Amniotic stem cell (primary cell): ENCODE data around the gene ZNF398.

Source experiments
- DNase-seq: peaks from one replicate; lab custom pipeline; 2025; lab: John Stamatoyannopoulos, UW

ZNF398 gene

GRCh38 chr7:149147752-149148653 is 750 bp downstream of the ZNF398 start:
- peak; percentile 47 for DNase-seq

- no peak for DNase-seq
Measured at GRCh38 chr7:149150981-149151380, 3.7 kb downstream of the ZNF398 start.

DNA sequence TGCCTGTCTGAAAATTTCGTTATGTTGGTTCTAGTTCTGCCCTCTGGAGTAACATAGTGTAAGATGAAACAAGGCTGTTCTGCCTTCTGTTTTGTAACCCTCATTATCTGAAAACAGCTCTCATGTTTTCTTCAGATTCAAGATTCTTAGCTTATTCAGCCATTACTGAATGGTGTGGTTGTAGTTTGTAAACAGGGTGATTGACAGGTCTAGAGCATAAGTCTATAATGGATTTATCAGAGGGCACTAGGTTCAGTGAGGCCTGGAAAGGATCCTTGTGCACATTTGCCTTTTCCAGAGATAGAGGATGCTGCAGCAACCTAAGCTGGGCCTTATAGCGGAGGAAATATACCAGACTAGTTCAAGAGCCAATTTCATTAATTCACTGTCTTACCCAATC is 6.1 kb downstream of the ZNF398 start:
- DNase-seq, result no peak

DNA sequence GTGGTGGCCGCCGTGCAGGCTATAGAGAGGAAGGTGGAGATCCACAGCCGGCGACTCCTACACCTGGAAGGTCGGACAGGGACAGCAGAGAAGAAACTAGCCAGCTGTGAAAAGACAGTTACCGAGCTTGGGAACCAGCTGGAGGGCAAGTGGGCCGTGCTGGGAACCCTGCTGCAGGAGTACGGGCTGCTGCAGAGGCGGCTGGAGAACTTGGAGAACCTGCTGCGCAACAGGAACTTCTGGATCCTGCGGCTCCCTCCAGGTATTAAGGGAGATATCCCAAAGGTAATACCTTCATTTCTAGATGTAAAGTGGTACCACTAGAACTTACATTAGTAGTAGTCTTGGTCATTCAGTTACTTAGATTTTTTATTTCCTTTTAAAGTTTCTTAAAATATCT is 6.8 kb downstream of the ZNF398 start:
- DNase-seq, result no peak

DNA sequence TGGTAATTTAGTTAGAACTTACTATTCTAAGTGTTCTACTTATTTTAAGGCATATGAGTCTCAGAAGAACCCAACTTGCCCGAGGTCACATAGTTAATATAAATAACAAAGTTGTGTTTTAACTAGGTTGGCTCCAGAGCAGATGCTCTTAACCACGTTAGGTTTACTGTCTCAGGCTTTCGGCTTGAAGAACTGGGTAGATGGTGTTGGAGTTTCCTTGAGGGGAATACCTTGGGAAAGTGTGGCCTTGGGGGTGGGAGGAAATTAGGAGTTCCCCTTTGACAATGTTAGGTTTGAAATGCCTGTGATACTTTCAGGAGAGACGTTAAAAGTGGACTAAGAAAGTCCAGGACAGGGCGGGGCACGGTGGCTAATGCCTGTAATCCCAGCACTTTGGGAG is 9.6 kb downstream of the ZNF398 start:
- no peak for DNase-seq

- no peak for DNase-seq
Measured at GRCh38 chr7:149161241-149161848, 14.1 kb downstream of the ZNF398 start.

GRCh38 chr7:149166142-149166541 is 18.9 kb downstream of the ZNF398 start:
- no peak for DNase-seq

- no peak for DNase-seq
Measured at GRCh38 chr7:149166630-149167352, 19.5 kb downstream of the ZNF398 start.

DNA sequence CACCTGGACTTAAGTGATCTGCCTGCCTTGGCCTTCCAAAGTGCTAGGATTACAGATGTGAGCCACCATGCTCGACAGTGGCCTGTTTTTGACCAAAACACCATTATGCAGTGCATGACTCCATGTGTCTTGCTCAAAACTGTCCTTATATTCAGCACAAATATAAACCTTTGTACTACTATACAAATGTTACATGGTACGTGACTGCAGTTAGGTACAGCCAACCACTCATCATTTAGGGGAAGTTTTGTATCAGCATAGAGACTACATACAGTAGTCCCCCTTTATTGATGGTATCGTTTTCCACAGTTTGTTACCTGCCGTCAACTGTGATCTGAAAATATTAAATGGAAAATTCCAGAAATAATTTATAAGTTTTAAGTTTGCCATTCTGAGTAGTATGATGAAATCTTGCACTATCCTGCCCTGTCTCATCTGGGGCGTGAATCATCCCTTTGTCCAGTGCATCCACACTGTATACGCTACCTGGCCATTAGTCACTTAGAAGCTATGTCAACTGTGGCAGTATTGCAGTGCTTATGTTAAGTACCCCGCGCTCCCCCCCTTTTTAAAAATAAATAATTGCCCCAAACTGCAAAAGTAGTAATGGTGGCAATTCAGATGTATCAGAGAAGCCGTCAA is 24.8 kb downstream of the ZNF398 start:
- no peak for DNase-seq

DNA sequence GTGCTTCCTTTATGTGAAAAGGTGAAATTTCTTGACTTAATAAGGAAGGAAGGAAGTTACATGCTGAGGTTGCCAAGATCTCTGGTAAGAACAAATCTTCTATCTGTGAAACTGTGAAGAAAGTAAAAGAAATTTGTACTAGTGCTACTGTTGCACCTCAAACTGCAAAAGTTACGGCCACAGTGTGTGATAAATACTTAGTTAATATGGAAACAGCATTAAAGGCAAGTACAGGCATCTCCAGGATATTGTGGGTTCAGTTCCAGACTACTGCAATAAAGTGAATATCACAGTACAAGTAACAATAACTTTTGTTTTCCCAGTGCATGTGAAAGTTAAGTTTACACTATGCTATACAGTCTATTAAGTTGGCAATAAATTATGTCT is 25.3 kb downstream of the ZNF398 start:
- DNase-seq, result no peak

GRCh38 chr7:149175150-149175549 is 27.9 kb downstream of the ZNF398 start:
- DNase-seq, result no peak

GRCh38 chr7:149179241-149179640 is 32.0 kb downstream of the ZNF398 start:
- no peak for DNase-seq

- no peak for DNase-seq
Measured at GRCh38 chr7:149180722-149181449, 33.6 kb downstream of the ZNF398 start.

DNA sequence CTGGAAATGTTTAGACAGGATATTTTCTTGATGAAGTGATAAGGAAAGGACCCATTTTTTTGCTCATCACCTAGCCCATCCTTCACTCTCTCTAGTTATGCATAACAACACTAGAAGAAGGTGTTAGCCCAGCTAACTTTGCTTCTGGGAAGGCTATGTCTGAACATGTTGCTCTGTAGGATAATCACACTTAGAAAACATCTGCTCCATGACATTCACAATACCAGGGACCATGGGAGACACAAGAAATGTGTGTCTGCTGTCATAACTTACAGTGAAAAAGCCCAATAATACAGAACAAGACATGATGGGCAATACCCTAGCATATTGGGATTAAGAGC is 34.2 kb downstream of the ZNF398 start:
- DNase-seq, result no peak

DNA sequence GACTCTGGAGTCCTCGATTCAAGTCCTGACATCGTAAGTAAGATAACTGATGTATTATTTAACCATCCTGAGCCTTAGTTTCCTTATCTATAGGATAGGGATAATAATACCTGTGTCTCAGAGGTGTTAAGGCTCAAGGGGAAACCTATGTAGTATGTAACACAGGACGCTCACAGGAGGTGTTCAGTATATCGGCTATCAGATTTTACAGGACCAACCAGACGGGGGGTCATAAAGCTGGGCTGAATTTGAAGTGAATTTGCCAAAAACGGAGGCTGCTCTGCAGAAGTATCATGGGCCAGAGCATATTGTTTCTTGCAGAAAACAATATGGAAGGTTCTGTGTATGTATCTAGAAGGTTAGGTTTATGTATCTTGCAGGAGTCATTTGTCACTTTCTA is 37.0 kb downstream of the ZNF398 start:
- DNase-seq, result no peak

DNA sequence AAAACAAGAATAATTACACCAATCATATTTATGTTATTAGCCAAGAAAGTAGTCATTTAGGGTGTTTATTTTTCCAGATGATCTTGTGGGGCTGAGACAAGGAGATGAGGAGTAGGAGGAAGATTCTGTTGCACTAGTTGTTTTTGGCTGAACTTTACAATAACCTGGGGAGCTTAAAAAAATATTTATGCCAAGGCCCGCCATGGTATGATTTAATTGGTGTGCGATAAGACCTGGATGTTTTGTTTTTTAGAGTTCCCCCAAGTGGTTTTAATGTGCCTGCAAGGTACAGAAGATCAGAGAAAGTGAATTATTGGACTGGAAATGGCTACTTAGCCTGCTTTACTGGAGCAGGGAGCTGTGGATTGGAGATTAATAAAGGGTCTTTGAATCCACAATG is 41.0 kb downstream of the ZNF398 start:
- no peak for DNase-seq

- DNase-seq, result no peak
Measured at GRCh38 chr7:149188637-149189259, 41.5 kb downstream of the ZNF398 start.

DNA sequence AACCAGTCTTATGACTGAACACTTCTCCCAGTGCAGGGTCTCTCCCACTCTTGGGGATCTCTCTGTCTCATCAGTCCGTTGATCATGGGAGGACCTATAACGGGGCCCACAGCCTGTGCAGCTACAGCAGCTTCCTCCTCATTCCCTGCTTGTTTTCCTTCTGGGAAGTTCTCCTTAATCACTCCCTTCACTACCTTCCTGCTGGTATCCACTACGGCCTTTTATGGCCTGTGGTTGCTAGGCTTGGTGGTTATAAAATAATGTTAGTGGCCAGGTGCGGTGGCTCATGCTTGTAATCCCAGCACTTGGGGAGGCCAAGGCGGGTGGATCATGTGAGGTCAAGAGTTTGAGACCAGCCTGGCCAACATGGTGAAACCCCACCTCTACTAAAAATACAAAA is 44.6 kb downstream of the ZNF398 start:
- no peak for DNase-seq

GRCh38 chr7:149194799-149195179 is 47.5 kb downstream of the ZNF398 start:
- DNase-seq, result no peak

DNA sequence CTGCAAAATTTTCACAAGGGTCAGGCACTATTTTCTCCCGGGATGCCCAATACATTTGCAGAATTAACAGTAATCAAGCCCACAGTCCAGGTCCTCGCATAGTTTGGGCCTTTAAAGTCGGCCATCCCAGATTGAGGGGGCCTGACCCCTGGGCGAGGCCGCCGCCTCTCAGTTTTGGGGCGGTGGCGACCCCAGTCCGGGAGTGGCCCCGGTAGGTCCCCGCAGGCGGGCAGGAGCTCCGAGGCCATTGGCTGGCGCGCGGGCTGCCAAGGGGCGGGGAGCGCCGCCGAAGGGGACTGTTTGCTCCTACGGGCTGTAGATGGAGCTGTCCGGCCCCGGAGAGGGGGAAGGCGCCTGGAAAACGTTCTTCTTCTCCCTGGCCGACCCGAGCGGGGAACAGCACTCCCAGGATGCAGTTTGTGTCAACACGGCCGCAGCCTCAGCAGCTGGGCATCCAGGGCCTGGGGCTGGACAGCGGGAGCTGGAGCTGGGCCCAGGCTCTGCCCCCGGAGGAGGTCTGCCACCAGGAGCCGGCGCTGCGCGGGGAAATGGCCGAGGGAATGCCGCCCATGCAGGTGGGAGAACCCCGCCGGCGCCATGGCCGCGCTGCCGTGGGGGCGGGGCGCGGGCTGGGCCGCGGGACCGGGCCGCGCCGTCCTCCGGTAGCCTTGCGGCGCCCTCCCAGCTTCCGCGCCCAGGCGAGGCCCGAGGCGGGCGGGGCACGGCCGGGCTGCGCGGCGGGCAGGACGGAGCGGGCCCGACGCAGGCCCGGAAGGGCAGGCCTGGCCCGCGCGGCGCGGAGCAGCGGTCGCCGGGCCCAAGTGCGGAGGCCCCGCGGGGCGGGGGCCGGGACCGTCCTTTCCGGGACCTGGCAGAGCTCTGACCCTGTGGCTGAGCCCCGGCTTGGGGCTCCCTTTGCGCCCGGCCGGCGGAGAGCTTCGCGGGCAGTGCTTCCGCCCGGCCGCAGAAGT is 48.2 kb downstream of the ZNF398 start, which contains the start of gene ZNF282:
TSS of gene ZNF282 (plus strand) at position 367 of the 971 bp plus-strand sequence. CDS start at position 411, 44 bp downstream.
- peak; percentile 82 for DNase-seq
